ENCODE measurements around the gene CFAP251. TPM values are rescaled to one million over a fixed set of nuclear protein-coding genes. Genes with fewer than 3 reads are reported as not detected.

CFAP251 gene
- total and polyA plus RNA-seq, 2 donors (not counting 1 experiment from before 2014, with no cell fraction given): 2.7 to 7.9 TPM

GRCh38 chr12:121996050-121996944, 77.9 kb downstream of the CFAP251 start:
- Histone ChIP-seq H3K79me2 (ENCODE audit: control insufficient read depth, insufficient read depth, low read length) (no peaks in the 10 kb centered on the region), H3K4me2 (ENCODE audit: extremely low read depth, insufficient read depth, low read length) (peak overlapping the region; percentile 15), H3K4me3 (replicated peaks in 1 of 4; ENCODE audit: control extremely low read depth in 1 of 4, insufficient read depth in 1 of 4, low read depth in 3 of 4, low read length in 4 of 4) (no peak overlapping the region), H3K9me3 (ENCODE audit: control insufficient read depth, insufficient read depth, low read depth, low read length) (no peaks in the 10 kb centered on the region), H3K9ac (ENCODE audit: insufficient read depth, low read length) (no peak overlapping the region), H3K36me3 (ENCODE audit: control insufficient read depth, insufficient read depth, low read length) (no peaks in the 10 kb centered on the region), H4K20me1 (ENCODE audit: control insufficient read depth, extremely low read depth, insufficient read depth, low read length) (no peaks in the 10 kb centered on the region), H3K27ac (ENCODE audit: insufficient read depth, low read length) (no peak overlapping the region), H2AFZ (ENCODE audit: low read length) (peak overlapping the region; percentile 27), H3K27me3 (ENCODE audit: control insufficient read depth, insufficient read depth, low read length) (no peaks in the 10 kb centered on the region), H3K4me1 (ENCODE audit: control insufficient read depth, extremely low read depth, insufficient read depth, low read length) (peaks cover 14% of the 10 kb centered on the region)
- no peak for TF ChIP-seq EZH2 (IDR thresholded peaks at IDR 0.05; ENCODE audit: low read length, missing control alignments)
- TF ChIP-seq CTCF (conservative IDR thresholded peaks at IDR 0.05 in 1 of 2, IDR thresholded peaks at IDR 0.05 in 1 of 2; ENCODE audit: low read depth in 1 of 2, low read length in 2 of 2): no peak
- DNase-seq (ENCODE audit: low read depth in 2 of 2): no peak

GRCh38 chr12:121996945-121997612, 78.7 kb downstream of the CFAP251 start:
- no peaks in the 10 kb centered on the region for H3K9me3 ChIP-seq (ENCODE audit: control insufficient read depth, insufficient read depth, low read depth, low read length)
- TF ChIP-seq EZH2 (IDR thresholded peaks at IDR 0.05; ENCODE audit: low read length, missing control alignments): no peak
- TF ChIP-seq CTCF (conservative IDR thresholded peaks at IDR 0.05 in 1 of 2, IDR thresholded peaks at IDR 0.05 in 1 of 2; ENCODE audit: low read depth in 1 of 2, low read length in 2 of 2): no peak
- H3K27me3 ChIP-seq (ENCODE audit: control insufficient read depth, insufficient read depth, low read length): no peaks in the 10 kb centered on the region
- H3K4me1 ChIP-seq (ENCODE audit: control insufficient read depth, extremely low read depth, insufficient read depth, low read length): peaks cover 8% of the 10 kb centered on the region
- H3K79me2 ChIP-seq (ENCODE audit: control insufficient read depth, insufficient read depth, low read length): no peaks in the 10 kb centered on the region
- H3K9ac ChIP-seq (ENCODE audit: insufficient read depth, low read length): no peak overlapping the region
- peak in 1 of 2 donors; percentile 20 for DNase-seq (ENCODE audit: low read depth in 2 of 2)
- peak overlapping the region; percentile 15 for H3K4me2 ChIP-seq (ENCODE audit: extremely low read depth, insufficient read depth, low read length)
- H4K20me1 ChIP-seq (ENCODE audit: control insufficient read depth, extremely low read depth, insufficient read depth, low read length): no peaks in the 10 kb centered on the region
- H3K4me3 ChIP-seq (replicated peaks in 1 of 4; ENCODE audit: control extremely low read depth in 1 of 4, insufficient read depth in 1 of 4, low read depth in 3 of 4, low read length in 4 of 4): no peak overlapping the region
- H2AFZ ChIP-seq (ENCODE audit: low read length): peak overlapping the region; percentile 27
- H3K36me3 ChIP-seq (ENCODE audit: control insufficient read depth, insufficient read depth, low read length): no peaks in the 10 kb centered on the region
- no peak overlapping the region for H3K27ac ChIP-seq (ENCODE audit: insufficient read depth, low read length)

GRCh38 chr12:122001466-122002209, 83.2 kb downstream of the CFAP251 start:
- no peak overlapping the region for H3K9ac ChIP-seq (ENCODE audit: insufficient read depth, low read length)
- DNase-seq (ENCODE audit: low read depth in 2 of 2): no peak
- no peaks in the 10 kb centered on the region for H3K9me3 ChIP-seq (ENCODE audit: control insufficient read depth, insufficient read depth, low read depth, low read length)
- H4K20me1 ChIP-seq (ENCODE audit: control insufficient read depth, extremely low read depth, insufficient read depth, low read length): no peaks in the 10 kb centered on the region
- no peak overlapping the region for H3K27ac ChIP-seq (ENCODE audit: insufficient read depth, low read length)
- TF ChIP-seq EZH2 (IDR thresholded peaks at IDR 0.05; ENCODE audit: low read length, missing control alignments): no peak
- TF ChIP-seq CTCF (conservative IDR thresholded peaks at IDR 0.05 in 1 of 2, IDR thresholded peaks at IDR 0.05 in 1 of 2; ENCODE audit: low read depth in 1 of 2, low read length in 2 of 2): no peak
- H3K4me2 ChIP-seq (ENCODE audit: extremely low read depth, insufficient read depth, low read length): no peak overlapping the region
- H3K79me2 ChIP-seq (ENCODE audit: control insufficient read depth, insufficient read depth, low read length): no peaks in the 10 kb centered on the region
- no peak overlapping the region for H2AFZ ChIP-seq (ENCODE audit: low read length)
- no peaks in the 10 kb centered on the region for H3K27me3 ChIP-seq (ENCODE audit: control insufficient read depth, insufficient read depth, low read length)
- H3K4me1 ChIP-seq (ENCODE audit: control insufficient read depth, extremely low read depth, insufficient read depth, low read length): peaks cover 14% of the 10 kb centered on the region
- H3K4me3 ChIP-seq (replicated peaks in 1 of 4; ENCODE audit: control extremely low read depth in 1 of 4, insufficient read depth in 1 of 4, low read depth in 3 of 4, low read length in 4 of 4): no peak overlapping the region
- no peaks in the 10 kb centered on the region for H3K36me3 ChIP-seq (ENCODE audit: control insufficient read depth, insufficient read depth, low read length)
